K562 (cell line): ENCODE results near the gene STARD6. TPM values are rescaled to one million over a fixed set of nuclear protein-coding genes. Genes with fewer than 3 reads are reported as not detected.
A peak's percentile ranks its signal among the peaks of the same experiment; 100 is the strongest.

Source experiments
- BCL6 ChIP-seq: fragments of 250-450 bp; sonication (Bioruptor Pico); IDR thresholded peaks from 2 replicates; pipeline ENCODE4 v1.4.0; 2020
- CCNT2 ChIP-seq: IDR thresholded peaks from 2 replicates; pipeline ENCODE4 v1.6.1; 2011; ENCODE audit warnings: borderline replicate concordance, low read depth, mild to moderate bottlenecking, moderate library complexity, mixed read lengths, low read length; ENCODE audit not compliant: insufficient read length; ENCODE audit errors: extremely low read depth
- COPS2 ChIP-seq: fragments of 450-650 bp; conservative IDR thresholded peaks from 2 replicates; pipeline ENCODE4 v1.6.1; 2016; ENCODE audit warnings: mild to moderate bottlenecking, moderate library complexity
- CTBP1 ChIP-seq: fragments of 450-650 bp; IDR thresholded peaks from 2 replicates; pipeline ENCODE4 v1.6.1; 2016; ENCODE audit warnings: borderline replicate concordance
- EGR1 ChIP-seq: fragments of 450-650 bp; conservative IDR thresholded peaks from 2 replicates; pipeline ENCODE4 v1.6.1; 2017; ENCODE audit warnings: mild to moderate bottlenecking
- FOXM1 ChIP-seq, 2 experiments: fragments of 450-650 bp in 1 of 2; sonication (generic) in 1 of 2; formaldehyde crosslinking in 1 of 2; IDR thresholded peaks; 2 replicates each; pipeline versions ENCODE4 v1.6.1 to v1.9.0; 2017 to 2022; ENCODE audit warnings: low read depth in 2 of 2, mild to moderate bottlenecking in 2 of 2, missing genetic modification reagents in 1 of 2, moderate library complexity in 1 of 2
- FOXO4 ChIP-seq: fragments of 450-650 bp; formaldehyde crosslinking; IDR thresholded peaks from 2 replicates; pipeline ENCODE4 v1.4.0; 2020; ENCODE audit warnings: mild to moderate bottlenecking, moderate library complexity
- IRF9 ChIP-seq: fragments of 450-650 bp; IDR thresholded peaks from 2 replicates; pipeline ENCODE4 v1.6.1; 2016; ENCODE audit warnings: missing biosample characterization, missing genetic modification characterization
- JUNB ChIP-seq: fragments of 450-650 bp; formaldehyde crosslinking; conservative IDR thresholded peaks from 2 replicates; pipeline ENCODE4 v1.4.0; 2020; ENCODE audit warnings: mild to moderate bottlenecking
- KLF16 ChIP-seq: IDR thresholded peaks from 2 replicates; pipeline ENCODE4 v1.6.1; 2016; ENCODE audit warnings: antibody characterized with exemption
- MAFF ChIP-seq: IDR thresholded peaks from 2 replicates; pipeline ENCODE4 v1.6.1; 2012; ENCODE audit warnings: low read length, improper control_type of control experiment
- NFYB ChIP-seq: IDR thresholded peaks from 2 replicates; pipeline ENCODE4 v1.6.1; 2011; ENCODE audit warnings: mild to moderate bottlenecking, moderate library complexity; ENCODE audit not compliant: insufficient read length; ENCODE audit errors: extremely low read depth
- NONO ChIP-seq, 2 experiments: fragments of 200-400 bp in 1 of 2; fragments of 450-650 bp in 1 of 2; formaldehyde crosslinking in 1 of 2; IDR thresholded peaks; 2 replicates each; pipeline ENCODE4 v1.6.1; 2017; ENCODE audit warnings: low read depth in 2 of 2, mild to moderate bottlenecking in 2 of 2, moderate library complexity in 2 of 2, low read length in 1 of 2
- NR2C2 ChIP-seq, 2 experiments: fragments of 200-800 bp in 1 of 2; sonication (Bioruptor generic) in 1 of 2; sonication (generic) in 1 of 2; formaldehyde crosslinking in 1 of 2; IDR thresholded peaks; 2 replicates each; pipeline versions ENCODE4 v1.6.1 to v1.8.0; 2016 to 2022; ENCODE audit warnings: mild to moderate bottlenecking in 1 of 2, missing compliant biosample characterization in 1 of 2, missing genetic modification characterization in 1 of 2, missing genetic modification reagents in 1 of 2
- PHF20 ChIP-seq: fragments of 450-650 bp; IDR thresholded peaks from 2 replicates; pipeline ENCODE4 v1.6.1; 2018; ENCODE audit not compliant: partially characterized antibody
- PHTF2 ChIP-seq: fragments of 250-450 bp; sonication (Bioruptor Pico); IDR thresholded peaks from 2 replicates; pipeline ENCODE4 v1.5.0; 2021; ENCODE audit warnings: mild to moderate bottlenecking
- POLR2AphosphoS2 ChIP-seq: IDR thresholded peaks from 2 replicates; pipeline ENCODE4 v1.6.1; 2012; ENCODE audit warnings: low read length, improper control_type of control experiment
- PTTG1 ChIP-seq: fragments of 450-650 bp; IDR thresholded peaks from 2 replicates; pipeline ENCODE4 v1.6.1; 2016; ENCODE audit warnings: low read depth, mild to moderate bottlenecking, missing genetic modification characterization, missing compliant biosample characterization
- SMC3 ChIP-seq: conservative IDR thresholded peaks from 2 replicates; pipeline ENCODE4 v1.6.1; 2011; ENCODE audit warnings: low read depth, low read length, improper control_type of control experiment; ENCODE audit not compliant: insufficient read depth
- SRSF3 ChIP-seq: fragments of 200-400 bp; formaldehyde crosslinking; IDR thresholded peaks from 2 replicates; pipeline ENCODE4 v1.6.1; 2016; ENCODE audit warnings: mild to moderate bottlenecking, low read length, moderate library complexity; ENCODE audit not compliant: insufficient read depth
- SRSF7 ChIP-seq: fragments of 200-400 bp; formaldehyde crosslinking; optimal IDR thresholded peaks from 2 replicates; pipeline ENCODE3; 2017; ENCODE audit warnings: mild to moderate bottlenecking, low read depth, low read length
- STAG1 ChIP-seq: sonication (generic); formaldehyde crosslinking; IDR thresholded peaks from 2 replicates; pipeline ENCODE4 v1.5.0; 2020; ENCODE audit warnings: missing genetic modification reagents, borderline replicate concordance
- TARDBP ChIP-seq: fragments of 450-650 bp; IDR thresholded peaks from 2 replicates; pipeline ENCODE4 v1.6.1; 2016
- U2AF2 ChIP-seq: fragments of 200-400 bp; formaldehyde crosslinking; optimal IDR thresholded peaks from 2 replicates; pipeline ENCODE3; 2017; ENCODE audit warnings: low read depth, mild to moderate bottlenecking, low read length
- ZBTB7A ChIP-seq: IDR thresholded peaks from 2 replicates; pipeline ENCODE4 v1.6.1; 2011; ENCODE audit warnings: low read depth, mild to moderate bottlenecking, low read length, moderate library complexity, borderline replicate concordance; ENCODE audit not compliant: control insufficient read depth
- ZKSCAN8 ChIP-seq: fragments of 200-800 bp; sonication (Bioruptor generic); IDR thresholded peaks from 2 replicates; pipeline ENCODE4 v1.6.1; 2016; ENCODE audit warnings: missing genetic modification characterization, missing compliant biosample characterization
- ZNF551 ChIP-seq: fragments of 250-450 bp; sonication (Bioruptor Pico); IDR thresholded peaks from 2 replicates; pipeline ENCODE4 v1.5.0; 2021; ENCODE audit warnings: mild to moderate bottlenecking, moderate library complexity
- polyA plus RNA-seq, 8 experiments: library from polyadenylated mRNA; depleted of rRNA in 4 of 8; stranded (reverse) in 5 of 8; unstranded in 3 of 8; fragments of >200 nt; fragmentation: Nextera tagmentation in 2 of 8; fragmentation: Illumina TruSeq in 1 of 8; extraction: Ambion mirVana in 2 of 8; extraction: Trizol in 1 of 8; gene quantifications; 2 replicates each; pipeline versions ENCODE4 v1.2.1 to v1.2.3, GENCODE V29; 2011 to 2014; ENCODE audit warnings: inconsistent platforms in 1 of 8, missing spikeins in 1 of 8
- total RNA-seq, 7 experiments: library from RNA; depleted of rRNA in 6 of 7; stranded (reverse); fragments of >200 nt in 6 of 7; fragmentation: Illumina TruSeq in 2 of 7; extraction: Trizol in 2 of 7; gene quantifications; 2 replicates each; pipeline versions ENCODE4 v1.2.1 to v1.2.3, GENCODE V29; 2011 to 2021; ENCODE audit warnings: low replicate concordance in 1 of 7

Gene STARD6
- total and polyA plus RNA-seq, 9 of the 15 experiments (the other 6 are each of a cell fraction or from before 2014, with no cell fraction given): 0.11 to 0.15 TPM; not detected in 7

- no peak; the same call in 1 of the 2 replicates for TF ChIP-seq ZKSCAN8
- TF ChIP-seq SRSF3: no peak
- TF ChIP-seq COPS2: no peak
- no peak for TF ChIP-seq CCNT2
- TF ChIP-seq ZNF551 (CRISPR knock-in tag): no peak
- TF ChIP-seq TARDBP: no peak
- no peak for TF ChIP-seq BCL6 (CRISPR knock-in tag)
- no peak for TF ChIP-seq NR2C2 (CRISPR knock-in tag; IDR thresholded peaks at IDR 0.05)
- TF ChIP-seq NR2C2 (tag; IDR thresholded peaks at IDR 0.05): peak; percentile 21; the same call in 1 of the 2 replicates
- 0 out of 2 replicates have a peak, but pooled peaks have one; percentile 15 for TF ChIP-seq KLF16
- no peak for TF ChIP-seq FOXO4 (CRISPR knock-in tag)
- no peak for TF ChIP-seq PHF20
- no peak for TF ChIP-seq NONO (IDR thresholded peaks at IDR 0.05; ENCODE audit: low read depth in 2 of 2, low read length in 1 of 2)
- no peak for TF ChIP-seq SRSF7
- TF ChIP-seq EGR1: no peak
- no peak for TF ChIP-seq FOXM1 (IDR thresholded peaks at IDR 0.05; ENCODE audit: low read depth)
- no peak for TF ChIP-seq FOXM1 (CRISPR knock-in tag; IDR thresholded peaks at IDR 0.05; ENCODE audit: low read depth)
- TF ChIP-seq STAG1 (CRISPR knock-in tag): no peak
- TF ChIP-seq IRF9 (tag): no peak
- no peak for TF ChIP-seq CTBP1
- TF ChIP-seq NFYB: no peak
- TF ChIP-seq PHTF2 (CRISPR knock-in tag): no peak
- no peak for TF ChIP-seq PTTG1 (tag)
- 0 out of 2 replicates have a peak, but pooled peaks have one; percentile 3 for TF ChIP-seq MAFF
- no peak for TF ChIP-seq U2AF2
- peak; percentile 38; the same call in 1 of the 2 replicates for TF ChIP-seq ZBTB7A
- no peak for TF ChIP-seq POLR2AphosphoS2
- no peak for TF ChIP-seq JUNB (CRISPR knock-in tag)
- TF ChIP-seq SMC3: no peak
Measured at GRCh38 chr18:54388203-54389142, 30.8 kb upstream of the STARD6 start (continued).
